ENCODE results near the gene BORA. TPM values are rescaled to one million over a fixed set of nuclear protein-coding genes. Genes with fewer than 3 reads are reported as not detected.

The BORA gene
- total and polyA plus RNA-seq, 12 donors, result 0.66 to 6.0 (median 1.8) TPM

- no peaks in the 10 kb centered on the region for H3K27me3 ChIP-seq
- no peak overlapping the region for H3K4me3 ChIP-seq
- no peak overlapping the region for H3K27ac ChIP-seq
- 91 to 97% (median 97%) methylated on average over 3 of the region's 3 CpGs for WGBS, 4 donors
- DNase-seq, result no peak
- intact Hi-C loops (cut with DNase I), result no loop called here
- TF ChIP-seq CTCF (IDR thresholded peaks at IDR 0.05) (no peak), POLR2A (IDR thresholded peaks at IDR 0.05) (no peak)
- H3K4me1 ChIP-seq (replicated peaks in 1 of 2), result no peaks in the 10 kb centered on the region
- H3K36me3 ChIP-seq (replicated peaks in 1 of 2), result peaks cover 0 to 93% of the 10 kb centered on the region in 2 donors
- H3K9me3 ChIP-seq (replicated peaks in 1 of 3), result no peaks in the 10 kb centered on the region
Observed at GRCh38 chr13:72760189-72760588, 32.5 kb downstream of the BORA start.

GRCh38 chr13:72763411-72763810 lies 35.7 kb downstream of the BORA start:
- Histone ChIP-seq H3K27ac (no peak overlapping the region), H3K9me3 (replicated peaks in 1 of 3) (no peaks in the 10 kb centered on the region), H3K4me3 (no peak overlapping the region), H3K27me3 (no peaks in the 10 kb centered on the region), H3K4me1 (replicated peaks in 1 of 2) (no peaks in the 10 kb centered on the region), H3K36me3 (replicated peaks in 1 of 2) (peaks cover 0 to 98% of the 10 kb centered on the region in 2 donors)
- TF ChIP-seq POLR2A (IDR thresholded peaks at IDR 0.05), result no peak
- no peak for TF ChIP-seq CTCF (IDR thresholded peaks at IDR 0.05)
- WGBS, 4 donors, result 58 to 68% (median 60%) methylated on average over 2 of the region's 2 CpGs
- intact Hi-C loops (cut with DNase I), result no loop called here
- no peak for DNase-seq

GRCh38 chr13:72774019-72774418 lies 46.3 kb downstream of the BORA start:
- Histone ChIP-seq H3K36me3 (replicated peaks in 1 of 2) (peaks cover 0 to 92% of the 10 kb centered on the region in 2 donors), H3K4me1 (replicated peaks in 1 of 2) (peaks cover 0 to 5% of the 10 kb centered on the region in 2 donors), H3K4me3 (no peak overlapping the region), H3K9me3 (replicated peaks in 1 of 3) (no peaks in the 10 kb centered on the region), H3K27me3 (no peaks in the 10 kb centered on the region), H3K27ac (no peak overlapping the region)
- intact Hi-C loops (cut with DNase I), result no loop called here
- 82 to 85% (median 84%) methylated on average over 2 of the region's 2 CpGs for WGBS, 4 donors
- DNase-seq, result no peak
- no peak for TF ChIP-seq CTCF (IDR thresholded peaks at IDR 0.05)
- TF ChIP-seq POLR2A (IDR thresholded peaks at IDR 0.05), result no peak

GRCh38 chr13:72781451-72782439 lies 54.0 kb downstream of the BORA start, which contains the start of the genes DIS3 and PIBF1:
DIS3 (minus strand) TSS chr13:72781900; CDS start chr13:72781832, 68 bp downstream.
PIBF1 (plus strand) TSS chr13:72782133; CDS start chr13:72783470, 1,337 bp downstream.
- Histone ChIP-seq H3K9me3 (replicated peaks in 1 of 3) (no peaks in the 10 kb centered on the region), H3K36me3 (replicated peaks in 1 of 2) (peaks cover 0 to 16% of the 10 kb centered on the region in 2 donors), H3K27ac (peak within 1 kb of the TSS in 4 of 5 donors; percentile 67 to 95 (median 78)), H3K4me1 (replicated peaks in 1 of 2) (peaks cover 8 to 42% of the 10 kb centered on the region in 2 donors), H3K4me3 (peak within 1 kb of the TSS; percentile 79 to 99 (median 96)), H3K27me3 (no peaks in the 10 kb centered on the region)
- WGBS, 4 donors, result 0 to 1% (median 0%) methylated on average over 22 to 81 of the region's 81 CpGs
- TF ChIP-seq CTCF (IDR thresholded peaks at IDR 0.05), result peak in 2 of 6 experiments; percentile 15 to 19
- TF ChIP-seq POLR2A (IDR thresholded peaks at IDR 0.05), result peak; percentile 60 to 86
- intact Hi-C loops (cut with DNase I), result no loop called here
- peak; percentile 97 to 99 (median 98) for DNase-seq
